Memory B cell (primary cell): ENCODE data around the gene SLC1A4.

Experiments
- ATAC-seq: fragments of 150-1000 bp; cut with Tn5 transposase; 2 replicates; pipeline ENCODE4 v1.10.0; 2021; ENCODE audit warnings: low read depth, mild to moderate bottlenecking, moderate library complexity
- DNase-seq, 2 donors: peaks; one replicate each; pipeline ENCODE4 v3.0.0; 2022; ENCODE audit warnings: low spot score in 2 of 2
- H3K27ac Mint-ChIP-seq: one replicate; pipeline ENCODE4 v1.8.0; 2022; ENCODE audit warnings: mild to moderate bottlenecking, moderate library complexity, mixed read lengths
- H3K27me3 Mint-ChIP-seq: one replicate; pipeline ENCODE4 v1.8.0; 2022; ENCODE audit warnings: mixed read lengths
- H3K36me3 Mint-ChIP-seq: one replicate; pipeline ENCODE4 v1.8.0; 2022; ENCODE audit warnings: mild to moderate bottlenecking, mixed read lengths
- H3K4me1 Mint-ChIP-seq: one replicate; pipeline ENCODE4 v1.8.0; 2022; ENCODE audit warnings: mixed read lengths
- H3K4me3 Mint-ChIP-seq: one replicate; pipeline ENCODE4 v1.8.0; 2022; ENCODE audit warnings: mild to moderate bottlenecking, moderate library complexity, mixed read lengths
- H3K9me3 Mint-ChIP-seq: one replicate; pipeline ENCODE4 v1.8.0; 2022; ENCODE audit warnings: mixed read lengths

Gene SLC1A4

DNA sequence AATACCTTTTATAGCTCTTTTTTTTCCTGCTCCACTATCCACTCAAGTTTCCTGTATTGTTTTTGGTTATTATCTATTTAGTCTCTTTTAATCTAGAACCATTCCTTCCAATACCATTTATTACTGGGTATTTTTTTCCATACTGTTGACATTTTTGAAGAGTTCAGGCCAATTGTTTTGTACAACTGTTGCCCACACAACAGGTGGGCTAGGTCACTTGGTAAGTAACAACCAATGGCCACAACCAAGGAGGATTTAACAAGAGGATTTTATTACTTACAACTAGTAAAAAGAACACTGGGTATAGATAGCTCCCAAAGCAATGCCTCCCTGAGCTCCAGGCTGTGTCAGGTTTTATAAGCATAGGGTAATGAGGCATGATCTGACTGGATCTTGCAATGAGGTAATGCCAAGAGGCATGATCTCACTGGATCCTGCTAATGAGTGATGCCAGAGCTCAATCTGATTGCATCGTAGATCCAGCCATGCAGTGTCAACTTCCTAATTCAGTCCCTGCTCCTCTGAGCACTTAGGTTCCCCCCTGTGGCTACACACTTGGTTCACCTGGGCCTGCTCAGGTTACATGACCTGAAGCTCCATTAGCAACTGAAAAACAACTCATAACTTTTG lies 59.9 kb downstream of the SLC1A4 start:
- Mint-ChIP-seq H3K4me3 (no peak overlapping the region), H3K9me3 (peaks cover 11% of the 10 kb centered on the region), H3K36me3 (peaks cover 41% of the 10 kb centered on the region), H3K27me3 (no peaks in the 10 kb centered on the region), H3K27ac (no peak overlapping the region), H3K4me1 (peaks cover 18% of the 10 kb centered on the region)
- no peak for ATAC-seq
- DNase-seq, result no peak

GRCh38 chr2:65050931-65051330 lies 61.7 kb downstream of the SLC1A4 start:
- peaks cover 28% of the 10 kb centered on the region for H3K4me1 Mint-ChIP-seq
- no peak for ATAC-seq
- H3K4me3 Mint-ChIP-seq, result no peak overlapping the region
- no peak overlapping the region for H3K27ac Mint-ChIP-seq
- H3K27me3 Mint-ChIP-seq, result no peaks in the 10 kb centered on the region
- peaks cover 3% of the 10 kb centered on the region for H3K9me3 Mint-ChIP-seq
- DNase-seq, result no peak
- H3K36me3 Mint-ChIP-seq, result peaks cover 28% of the 10 kb centered on the region

- DNase-seq, result peak; percentile 37 to 68
- Mint-ChIP-seq H3K27me3 (no peaks in the 10 kb centered on the region), H3K4me3 (peak overlapping the region; percentile 60), H3K4me1 (peaks cover 39% of the 10 kb centered on the region), H3K36me3 (peaks cover 13% of the 10 kb centered on the region), H3K27ac (peak overlapping the region; percentile 94), H3K9me3 (peaks cover 3% of the 10 kb centered on the region)
- ATAC-seq, result peak; percentile 52
Measured at GRCh38 chr2:65053199-65053598, 64.0 kb downstream of the SLC1A4 start.

DNA sequence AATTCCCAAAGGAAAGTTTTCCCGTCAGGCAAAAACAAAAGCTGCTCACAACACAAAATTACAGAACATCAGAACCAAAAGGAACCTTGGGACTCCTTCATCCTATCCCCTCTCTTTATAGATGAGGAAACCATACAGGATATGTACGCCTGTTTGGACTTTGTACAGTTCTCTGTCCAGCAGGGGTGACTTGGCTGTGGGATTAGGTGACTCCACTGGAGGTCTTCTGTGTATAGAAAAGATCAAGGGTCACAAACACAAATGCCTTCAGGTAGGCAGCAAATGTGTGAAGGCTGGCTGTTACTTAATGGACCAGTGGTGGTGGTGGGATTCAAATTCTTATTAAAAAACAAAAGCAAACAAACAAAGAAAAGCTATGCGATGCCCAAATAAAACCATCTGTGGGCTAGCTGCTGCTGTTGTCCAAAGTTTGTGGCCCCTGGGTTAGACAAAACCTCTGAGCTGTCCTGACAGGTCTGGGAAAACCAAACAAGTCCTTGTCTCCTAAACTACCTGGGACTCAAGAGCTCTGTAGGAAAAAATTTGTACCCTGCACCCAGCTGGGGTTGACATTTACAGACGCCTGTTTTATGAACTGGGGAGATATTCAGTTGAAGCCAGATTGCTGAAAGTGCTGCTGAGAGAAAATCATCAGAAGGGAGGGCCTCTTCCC lies 65.7 kb downstream of the SLC1A4 start:
- Mint-ChIP-seq H3K4me3 (peak overlapping the region; percentile 91), H3K27me3 (no peaks in the 10 kb centered on the region), H3K9me3 (no peaks in the 10 kb centered on the region), H3K4me1 (peaks cover 39% of the 10 kb centered on the region), H3K27ac (peak overlapping the region; percentile 94), H3K36me3 (peaks cover 7% of the 10 kb centered on the region)
- ATAC-seq (no peak), DNase-seq (no peak)

DNA sequence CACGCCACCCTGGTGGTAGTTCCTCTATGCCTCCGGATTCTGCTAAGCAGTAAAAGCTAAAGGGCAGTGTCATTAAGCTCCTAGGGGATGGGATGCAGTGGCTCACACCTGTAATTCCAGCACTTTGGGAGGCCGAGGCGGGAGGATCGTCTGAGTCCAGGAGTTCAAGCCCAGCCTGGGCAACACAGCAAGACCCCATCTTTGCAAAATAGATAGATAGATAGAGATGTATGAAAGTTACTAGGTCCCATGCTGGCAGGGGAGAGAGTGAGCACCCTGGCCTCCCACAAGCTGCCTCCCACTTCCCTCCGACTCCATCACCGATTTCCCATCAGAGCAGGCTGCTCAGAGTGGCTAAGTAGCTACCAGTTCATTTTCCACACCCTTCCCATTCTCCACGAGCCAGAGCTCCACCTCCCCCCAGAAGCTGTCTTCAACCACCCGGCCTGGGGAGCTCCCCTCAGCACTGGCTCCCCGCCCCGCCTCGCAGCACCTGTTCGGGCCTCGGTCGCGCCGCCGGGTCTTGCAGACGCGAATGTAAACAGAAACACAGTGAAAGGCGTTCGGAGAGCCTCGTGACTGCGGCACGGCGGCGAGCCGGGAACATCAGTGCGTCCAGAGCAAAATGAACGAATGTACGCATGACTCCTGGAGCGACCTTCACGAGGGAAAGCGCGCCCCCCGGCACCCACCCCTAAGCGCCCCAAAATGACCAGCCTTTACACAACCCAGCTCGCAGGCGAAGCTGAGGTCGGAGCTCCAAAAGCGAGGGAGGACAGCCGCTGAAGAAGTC lies 66.4 kb downstream of the SLC1A4 start:
- peak; percentile 58 for ATAC-seq
- DNase-seq, result peak; percentile 74 to 77
- no peaks in the 10 kb centered on the region for H3K9me3 Mint-ChIP-seq

GRCh38 chr2:65056215-65057053 lies 67.2 kb downstream of the SLC1A4 start, which contains the start of gene CEP68:
Gene CEP68, plus strand, starts transcription at chr2:65056416. Its CDS starts 13,029 bp downstream, at chr2:65069445.
- Mint-ChIP-seq H3K36me3 (peaks cover 3% of the 10 kb centered on the region), H3K27me3 (no peaks in the 10 kb centered on the region), H3K9me3 (no peaks in the 10 kb centered on the region), H3K4me3 (peak within 1 kb of the TSS; percentile 91), H3K4me1 (peaks cover 35% of the 10 kb centered on the region), H3K27ac (peak within 1 kb of the TSS; percentile 94)
- DNase-seq (peak; percentile 95 to 96), ATAC-seq (peak; percentile 82)

More for the DNA sequence above, 66.4 kb downstream of the SLC1A4 start:
- Mint-ChIP-seq H3K4me1 (peaks cover 39% of the 10 kb centered on the region), H3K27me3 (no peaks in the 10 kb centered on the region), H3K4me3 (peak overlapping the region; percentile 91), H3K36me3 (peaks cover 7% of the 10 kb centered on the region), H3K27ac (peak overlapping the region; percentile 94)

DNA sequence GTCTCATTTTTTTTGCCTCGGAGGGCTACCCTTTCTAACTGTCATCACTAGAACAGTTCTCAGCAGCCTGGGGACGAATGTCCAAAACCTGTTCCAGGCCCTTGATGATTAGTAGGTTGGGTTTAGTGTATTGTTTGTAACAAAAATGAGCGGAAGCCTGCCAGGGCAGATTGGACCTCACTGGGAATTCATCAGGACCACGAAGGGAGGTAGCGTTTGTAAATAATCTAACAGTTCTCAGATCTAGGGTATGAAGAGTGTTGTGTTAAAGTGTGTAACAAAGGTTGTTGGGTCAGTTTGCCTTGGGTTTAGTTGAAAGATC lies 67.8 kb downstream of the SLC1A4 start:
- no peak for ATAC-seq
- Mint-ChIP-seq H3K27ac (peak overlapping the region; percentile 77), H3K4me1 (peaks cover 36% of the 10 kb centered on the region), H3K4me3 (peak overlapping the region; percentile 76), H3K9me3 (no peaks in the 10 kb centered on the region), H3K36me3 (peaks cover under 1% of the 10 kb centered on the region), H3K27me3 (no peaks in the 10 kb centered on the region)
- DNase-seq, result no peak

DNA sequence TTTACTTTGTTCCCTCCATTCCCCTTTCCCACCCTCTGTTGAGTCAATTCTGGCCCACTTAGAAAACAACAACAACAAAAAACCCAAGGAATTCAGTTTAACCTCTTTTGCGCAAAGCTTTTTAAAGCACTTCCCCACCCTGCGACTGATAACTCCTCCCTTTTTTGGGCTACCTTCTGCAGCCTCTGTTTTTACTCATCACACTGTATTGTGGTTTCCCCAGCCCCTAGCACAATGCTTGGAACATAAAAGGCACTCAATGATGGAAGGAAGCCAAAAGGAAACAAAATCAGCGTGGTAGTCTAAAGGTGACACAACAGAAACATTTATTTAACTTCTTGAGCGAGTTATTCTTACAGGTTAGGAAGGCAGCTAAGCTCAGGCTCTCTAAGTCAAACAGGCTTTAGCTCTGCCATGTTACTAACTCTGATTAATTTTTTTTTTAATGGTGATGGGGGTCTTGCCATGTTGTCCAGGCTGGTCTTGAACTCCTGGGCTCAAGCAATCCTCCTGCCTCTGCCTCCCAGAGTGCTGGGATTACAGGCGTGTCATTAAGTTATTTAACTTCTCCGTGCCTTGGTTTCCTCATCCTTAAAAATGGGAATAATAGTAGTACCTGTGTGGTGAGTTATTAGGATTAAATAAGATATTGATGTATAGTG lies 68.3 kb downstream of the SLC1A4 start:
- H3K36me3 Mint-ChIP-seq, result no peaks in the 10 kb centered on the region
- no peaks in the 10 kb centered on the region for H3K27me3 Mint-ChIP-seq
- no peaks in the 10 kb centered on the region for H3K9me3 Mint-ChIP-seq
- H3K4me1 Mint-ChIP-seq, result peaks cover 36% of the 10 kb centered on the region
- H3K27ac Mint-ChIP-seq, result peak overlapping the region; percentile 77
- DNase-seq (no peak), ATAC-seq (no peak)
- H3K4me3 Mint-ChIP-seq, result peak overlapping the region; percentile 76

- peaks cover 28% of the 10 kb centered on the region for H3K4me1 Mint-ChIP-seq
- H3K9me3 Mint-ChIP-seq, result no peaks in the 10 kb centered on the region
- no peak overlapping the region for H3K27ac Mint-ChIP-seq
- ATAC-seq (no peak), DNase-seq (no peak)
- H3K27me3 Mint-ChIP-seq, result no peaks in the 10 kb centered on the region
- H3K4me3 Mint-ChIP-seq, result no peak overlapping the region
- H3K36me3 Mint-ChIP-seq, result no peaks in the 10 kb centered on the region
Measured at GRCh38 chr2:65059071-65059470, 69.9 kb downstream of the SLC1A4 start.

DNA sequence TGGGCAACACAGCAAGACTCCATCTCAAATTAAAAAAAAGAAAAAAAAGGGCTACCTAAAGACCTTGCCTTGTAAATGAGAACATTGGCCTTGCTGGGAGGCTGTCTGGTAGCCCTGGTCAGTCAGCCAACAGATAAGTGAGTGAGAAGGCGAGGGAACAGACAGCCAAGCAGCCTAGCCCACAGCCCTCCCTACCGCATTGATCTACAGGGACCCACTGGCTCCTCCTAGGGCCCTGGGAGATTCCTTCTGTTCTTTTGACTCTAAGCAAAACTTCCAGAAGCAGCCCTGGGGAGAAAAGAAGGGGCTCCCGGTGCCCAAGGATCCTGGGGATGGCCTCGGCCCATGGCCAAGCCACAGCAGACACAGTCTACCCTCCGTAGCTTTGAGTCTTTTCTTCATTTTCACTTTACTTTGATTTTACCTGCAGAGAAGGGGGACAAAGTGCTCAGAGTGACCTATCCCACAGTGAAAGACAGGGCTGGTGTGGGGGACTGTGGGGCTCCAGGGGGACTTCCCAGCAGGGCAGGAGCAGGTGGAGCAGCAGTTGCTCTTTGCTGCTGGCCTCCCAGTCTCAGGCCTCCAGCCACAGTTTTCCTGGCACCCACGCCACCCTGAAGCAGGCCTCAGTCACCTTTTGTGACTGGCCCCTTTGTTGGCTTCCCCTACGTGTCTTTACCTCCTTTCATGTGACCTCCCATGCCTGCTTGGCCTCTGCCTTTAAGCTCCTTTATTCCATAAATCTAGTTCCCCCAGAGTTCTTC lies 72.1 kb downstream of the SLC1A4 start:
- Mint-ChIP-seq H3K4me3 (no peak overlapping the region), H3K9me3 (no peaks in the 10 kb centered on the region), H3K4me1 (peaks cover 26% of the 10 kb centered on the region), H3K27me3 (no peaks in the 10 kb centered on the region), H3K36me3 (no peaks in the 10 kb centered on the region), H3K27ac (no peak overlapping the region)
- DNase-seq (no peak), ATAC-seq (no peak)

GRCh38 chr2:65061910-65062339 lies 72.7 kb downstream of the SLC1A4 start:
- Mint-ChIP-seq H3K9me3 (no peaks in the 10 kb centered on the region), H3K4me1 (peaks cover 26% of the 10 kb centered on the region), H3K27me3 (no peaks in the 10 kb centered on the region), H3K4me3 (no peak overlapping the region), H3K36me3 (no peaks in the 10 kb centered on the region), H3K27ac (no peak overlapping the region)
- ATAC-seq (no peak), DNase-seq (no peak)

- Mint-ChIP-seq H3K27me3 (no peaks in the 10 kb centered on the region), H3K4me3 (no peak overlapping the region), H3K9me3 (no peaks in the 10 kb centered on the region), H3K27ac (no peak overlapping the region), H3K36me3 (no peaks in the 10 kb centered on the region), H3K4me1 (peaks cover 22% of the 10 kb centered on the region)
- ATAC-seq (no peak), DNase-seq (no peak)
Measured at GRCh38 chr2:65062843-65063825, 73.9 kb downstream of the SLC1A4 start.
